Measurements from ENCODE around the gene ZNF469.
"Not testable (repeated sequence)": the region's sequence is repeated elsewhere in the genome, so short reads cannot be mapped to it uniquely, and the experiment has no call there.

ZNF469 gene

DNA sequence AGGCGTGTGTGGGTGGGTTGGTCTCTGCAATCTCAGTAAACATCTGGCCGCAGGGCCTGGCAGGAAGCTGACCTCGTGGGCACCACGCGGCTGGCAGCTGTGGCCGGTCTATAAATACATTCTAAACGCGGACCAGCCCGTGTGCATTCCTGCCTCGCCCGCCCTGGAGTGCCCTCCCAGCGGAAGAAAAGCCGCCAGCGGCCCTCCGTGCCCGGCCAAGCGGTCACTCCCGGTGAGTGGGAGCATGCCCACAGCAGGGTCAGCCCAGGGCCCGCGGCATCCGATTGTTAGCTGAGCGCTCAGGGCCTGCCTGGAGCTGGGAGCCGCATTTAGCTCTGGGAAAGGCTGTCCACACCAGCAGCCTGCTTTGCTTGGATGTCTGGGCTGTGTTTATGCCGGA, 10.3 kb downstream of the ZNF469 start:
- no peak for DNase-seq

DNA sequence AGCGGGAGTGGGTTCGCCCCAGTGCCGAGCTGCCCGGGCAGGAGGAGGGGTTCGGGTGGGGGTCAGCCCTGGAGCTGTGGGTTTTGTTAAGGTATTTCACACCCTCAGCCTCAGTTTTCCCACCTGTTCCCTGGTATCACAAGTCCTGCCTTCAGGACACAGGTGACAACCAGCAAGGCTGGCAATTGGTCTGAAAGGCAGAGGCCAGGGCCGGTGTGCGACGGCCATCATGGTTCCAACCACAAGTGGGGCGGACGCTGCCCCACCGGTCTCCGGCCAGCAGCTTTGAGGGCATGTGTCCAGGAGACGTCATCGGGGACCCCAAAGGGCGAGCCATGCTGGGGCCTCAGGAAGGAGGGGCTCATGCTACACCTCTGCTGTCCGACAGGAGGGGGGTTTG, 10.8 kb downstream of the ZNF469 start:
- DNase-seq = no peak

DNA sequence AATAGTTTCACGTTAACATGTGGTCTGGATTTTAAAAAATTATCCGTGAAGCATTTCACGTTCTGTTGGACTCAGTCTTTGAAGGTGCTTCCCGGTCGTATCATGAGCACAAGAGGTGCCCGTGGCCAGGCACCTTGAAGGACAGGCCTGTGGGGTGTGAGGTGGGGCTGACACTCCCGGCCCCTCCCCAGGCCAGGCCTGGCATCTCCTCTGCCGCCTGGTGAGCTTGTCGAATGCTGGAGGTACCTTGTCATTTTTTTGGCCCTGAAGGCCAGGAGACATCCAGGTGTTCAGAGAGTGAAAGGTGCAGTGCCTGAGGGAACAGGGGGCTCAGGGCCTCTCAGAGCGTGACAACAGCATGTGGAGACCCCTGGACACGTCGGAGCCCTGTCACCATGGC, 11.7 kb downstream of the ZNF469 start:
- no peak for DNase-seq

DNA sequence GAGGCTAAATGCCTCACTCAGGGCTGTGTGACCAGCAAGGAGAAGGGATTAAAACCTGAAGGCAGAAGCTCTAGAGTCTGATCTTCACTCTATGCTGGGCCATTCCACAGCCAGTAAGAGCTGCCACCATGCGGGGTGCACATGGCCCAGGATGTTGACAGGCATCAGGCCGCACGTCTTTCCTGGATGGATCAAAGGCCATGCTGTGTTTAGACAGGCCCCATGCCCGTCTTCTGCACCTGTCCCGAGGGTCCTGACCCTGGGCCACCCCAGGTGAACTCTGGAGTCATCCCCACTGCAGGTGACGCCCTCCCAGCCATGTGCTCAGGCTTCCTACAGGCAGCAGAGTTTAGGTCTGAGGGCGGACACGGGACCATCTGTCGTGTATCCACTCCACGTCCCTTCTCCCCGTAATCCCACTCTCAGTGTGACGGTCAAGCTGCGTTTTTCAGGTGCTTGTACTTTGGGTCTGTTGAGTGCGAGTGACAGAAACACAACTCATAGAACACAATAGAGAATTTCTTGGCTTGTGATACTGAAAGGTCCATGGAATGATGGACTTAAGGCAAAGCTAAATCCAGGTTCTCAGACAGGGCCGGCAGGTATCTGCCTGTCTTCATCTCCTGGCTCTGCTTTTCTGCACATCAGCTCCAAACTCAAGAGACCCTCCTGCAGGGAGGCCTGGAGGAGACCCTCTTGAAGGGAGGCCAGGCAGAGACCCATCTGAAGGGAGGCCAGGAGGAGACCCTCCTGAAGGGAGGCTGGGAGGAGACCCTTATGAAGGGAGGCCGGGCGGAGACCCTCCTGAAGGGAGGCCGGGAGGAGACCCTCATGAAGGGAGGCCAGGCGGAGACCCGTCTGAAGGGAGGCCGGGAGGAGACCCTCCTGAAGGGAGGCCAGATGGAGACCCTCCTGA, 13.2 kb downstream of the ZNF469 start:
- DNase-seq = no peak

DNA sequence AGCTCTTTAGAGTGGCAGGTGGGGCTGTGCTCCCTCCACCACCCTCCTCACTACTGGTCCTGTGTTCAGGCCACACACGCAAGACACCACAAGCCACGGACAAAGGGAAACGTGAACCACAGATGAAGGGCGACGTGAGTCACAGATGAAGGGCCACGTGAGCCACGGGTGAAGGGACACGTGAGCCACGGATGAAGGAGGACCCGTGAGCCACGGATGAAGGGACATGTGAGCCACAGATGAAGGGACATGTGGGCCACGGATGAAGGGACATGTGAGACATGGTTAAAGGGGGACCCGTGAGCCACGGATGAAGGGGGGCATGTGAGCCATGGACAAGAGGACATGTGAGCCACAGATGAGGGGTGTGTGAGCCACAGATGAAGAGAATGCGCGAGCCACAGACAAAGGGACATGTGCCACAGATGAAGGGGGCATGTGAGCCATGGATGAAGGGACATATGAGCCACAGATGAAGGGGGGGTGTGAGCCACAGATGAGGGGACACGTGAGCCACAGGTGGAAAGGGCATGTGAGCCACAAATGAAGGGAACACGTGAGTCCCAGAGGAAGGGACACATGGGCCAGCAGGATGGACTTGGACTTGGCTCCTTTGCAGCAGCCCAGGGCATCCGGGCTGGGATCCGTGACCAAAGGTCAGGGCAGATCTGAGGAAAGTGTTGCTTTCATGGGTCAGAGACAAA, 15.6 kb downstream of the ZNF469 start:
- no peak for DNase-seq

DNA sequence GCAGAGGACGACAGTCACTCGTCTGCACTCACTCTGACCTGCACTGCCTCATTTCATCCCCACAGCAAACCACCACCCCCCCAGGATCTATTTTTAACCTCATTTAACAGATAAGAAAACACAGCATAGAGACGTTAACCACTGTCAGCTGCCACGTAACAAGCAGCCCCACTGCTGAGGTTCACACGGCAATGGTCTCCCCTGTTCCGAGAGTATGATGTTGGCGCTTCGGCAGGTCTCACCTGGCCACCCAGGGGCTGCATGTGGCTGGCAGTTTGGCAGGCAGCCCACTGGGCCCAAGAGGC, 16.1 kb downstream of the ZNF469 start:
- no peak for DNase-seq

DNA sequence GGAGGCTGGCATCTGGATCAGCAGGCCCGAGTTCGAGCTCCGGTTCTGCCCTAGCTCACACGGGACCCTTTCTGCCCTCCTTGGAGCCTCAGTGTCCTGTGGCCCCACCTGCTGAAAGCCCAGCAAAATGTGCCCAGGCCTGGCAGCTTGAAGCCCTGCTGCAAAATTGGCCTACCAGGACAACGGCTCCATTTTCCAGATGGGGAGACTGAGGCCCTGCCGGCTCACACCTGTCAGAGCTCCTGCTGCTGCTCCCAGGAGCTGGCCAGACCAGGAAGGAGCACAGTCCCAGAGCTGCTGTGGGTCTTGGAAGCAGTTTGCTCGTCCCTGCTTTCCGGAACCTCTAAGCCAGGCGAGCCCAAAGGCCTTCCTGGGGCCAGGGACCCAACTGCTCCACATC, 17.4 kb downstream of the ZNF469 start:
- no peak for DNase-seq

DNA sequence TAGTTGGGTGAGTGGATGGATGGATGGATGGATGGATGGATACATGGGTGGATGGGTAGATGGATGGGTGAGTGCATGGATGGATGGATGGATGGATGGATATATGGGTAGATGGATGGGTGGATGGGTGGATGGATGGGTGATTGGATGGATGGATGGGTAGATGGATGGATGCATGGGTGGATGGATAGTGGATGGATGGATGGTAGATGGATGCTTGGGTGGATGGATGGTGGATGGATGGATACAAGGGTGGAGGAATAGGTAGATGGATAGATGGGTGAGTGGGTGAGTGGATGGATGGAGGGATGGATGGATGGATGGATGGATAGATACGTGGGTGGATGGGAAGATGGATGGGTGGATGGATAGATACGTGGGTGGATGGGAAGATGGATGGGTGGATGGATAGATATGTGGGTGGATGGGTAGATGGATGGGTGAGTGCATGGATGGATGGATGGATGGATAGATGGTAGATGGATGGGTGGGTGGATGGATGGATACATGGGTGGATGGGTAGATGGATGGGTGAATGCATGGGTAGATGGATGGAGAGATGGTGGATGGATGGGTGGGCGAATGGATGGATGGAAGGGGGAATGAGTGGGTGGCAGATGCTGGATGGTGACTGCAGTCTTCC, 19.0 kb downstream of the ZNF469 start:
- no peak for DNase-seq

DNA sequence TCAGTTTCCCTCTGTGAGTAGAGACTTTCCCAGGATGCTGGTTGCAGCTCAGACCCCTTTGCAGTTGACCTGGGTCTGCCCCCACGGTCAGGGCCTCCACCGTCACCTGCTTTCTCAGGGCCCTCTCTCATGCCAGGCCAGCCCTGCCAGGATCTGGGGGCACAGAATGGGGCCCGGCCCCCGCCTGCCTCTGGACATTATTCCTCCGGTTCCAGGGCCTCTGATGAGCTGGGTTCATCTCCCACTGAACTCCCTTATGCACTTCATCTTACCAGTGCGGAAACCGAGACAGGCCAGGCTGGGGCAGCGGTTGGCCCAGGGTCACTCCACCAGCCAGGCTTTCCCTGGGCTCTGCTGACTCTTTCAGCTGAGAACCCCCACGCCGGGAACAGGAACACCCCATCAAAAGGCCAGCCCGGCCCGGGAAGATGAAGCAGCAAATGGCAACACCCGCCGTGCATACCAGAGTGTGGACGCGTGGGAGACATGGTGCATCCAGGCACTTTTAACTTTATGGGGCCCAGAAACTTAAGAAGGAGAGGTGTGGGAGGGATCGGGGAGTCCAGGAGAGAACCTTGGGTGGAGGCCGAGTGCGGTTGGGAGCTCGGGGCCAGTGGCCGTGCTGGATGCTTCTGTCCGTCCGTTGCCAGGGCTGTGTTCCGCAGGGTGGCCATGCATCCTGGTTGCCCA, 19.9 kb downstream of the ZNF469 start:
- DNase-seq = no peak

DNA sequence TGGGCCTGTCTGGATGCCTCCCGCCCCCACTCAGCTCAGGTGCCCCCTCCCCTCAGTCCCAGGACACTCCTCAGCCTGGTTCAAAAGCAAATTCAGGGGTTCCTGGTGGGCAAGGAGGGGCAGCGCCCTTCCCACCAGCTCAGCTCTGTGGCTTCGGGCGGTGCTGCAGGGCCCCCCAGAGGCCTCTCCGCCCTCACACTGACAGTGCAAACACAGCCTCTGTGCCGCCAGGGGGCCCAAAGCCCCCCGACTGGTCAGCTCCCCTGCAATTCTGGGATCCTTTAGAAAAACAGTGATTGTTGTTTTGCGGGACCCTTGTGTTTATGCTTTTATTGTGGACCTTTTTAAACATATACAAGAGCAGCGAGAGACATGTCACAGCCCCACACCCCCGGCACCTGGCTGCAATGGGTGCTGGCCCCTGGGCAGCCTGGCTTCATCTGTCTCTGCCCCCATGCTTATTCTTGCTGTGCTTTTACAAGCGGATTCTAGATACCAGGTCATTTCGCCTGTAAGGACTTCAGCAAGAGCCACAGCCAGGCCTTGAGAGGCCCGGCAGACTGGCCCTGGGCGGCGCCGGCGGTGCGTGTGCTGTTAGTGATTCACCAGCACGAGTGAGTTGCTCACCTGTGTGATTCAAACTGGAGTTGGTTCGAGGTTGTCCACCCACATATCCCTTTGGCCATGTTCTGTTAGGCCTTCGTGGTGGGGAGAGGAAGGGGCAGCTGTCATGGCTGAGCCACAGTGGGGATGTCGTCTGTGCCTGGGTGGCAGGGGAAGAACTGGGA, 21.2 kb downstream of the ZNF469 start:
- no peak for DNase-seq

DNA sequence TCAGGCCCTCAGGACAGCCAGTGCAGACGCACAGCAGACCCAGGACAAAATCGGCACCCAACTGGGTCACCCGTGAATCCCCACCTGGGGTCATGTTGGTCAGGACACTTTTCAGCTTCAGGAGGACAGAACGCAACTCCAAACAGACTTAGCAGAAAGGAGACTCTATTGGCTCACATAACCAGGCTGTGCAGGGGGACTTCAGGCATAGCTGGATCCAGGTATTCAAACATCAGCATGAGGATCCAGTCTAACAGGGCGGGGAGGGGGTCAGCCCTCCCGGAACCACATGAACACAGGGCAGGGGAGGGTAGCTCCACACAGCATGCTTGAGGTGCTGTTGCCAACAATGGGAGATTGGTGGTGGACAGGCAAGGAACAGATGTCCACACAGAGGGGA, 22.0 kb downstream of the ZNF469 start:
- no peak for DNase-seq

DNA sequence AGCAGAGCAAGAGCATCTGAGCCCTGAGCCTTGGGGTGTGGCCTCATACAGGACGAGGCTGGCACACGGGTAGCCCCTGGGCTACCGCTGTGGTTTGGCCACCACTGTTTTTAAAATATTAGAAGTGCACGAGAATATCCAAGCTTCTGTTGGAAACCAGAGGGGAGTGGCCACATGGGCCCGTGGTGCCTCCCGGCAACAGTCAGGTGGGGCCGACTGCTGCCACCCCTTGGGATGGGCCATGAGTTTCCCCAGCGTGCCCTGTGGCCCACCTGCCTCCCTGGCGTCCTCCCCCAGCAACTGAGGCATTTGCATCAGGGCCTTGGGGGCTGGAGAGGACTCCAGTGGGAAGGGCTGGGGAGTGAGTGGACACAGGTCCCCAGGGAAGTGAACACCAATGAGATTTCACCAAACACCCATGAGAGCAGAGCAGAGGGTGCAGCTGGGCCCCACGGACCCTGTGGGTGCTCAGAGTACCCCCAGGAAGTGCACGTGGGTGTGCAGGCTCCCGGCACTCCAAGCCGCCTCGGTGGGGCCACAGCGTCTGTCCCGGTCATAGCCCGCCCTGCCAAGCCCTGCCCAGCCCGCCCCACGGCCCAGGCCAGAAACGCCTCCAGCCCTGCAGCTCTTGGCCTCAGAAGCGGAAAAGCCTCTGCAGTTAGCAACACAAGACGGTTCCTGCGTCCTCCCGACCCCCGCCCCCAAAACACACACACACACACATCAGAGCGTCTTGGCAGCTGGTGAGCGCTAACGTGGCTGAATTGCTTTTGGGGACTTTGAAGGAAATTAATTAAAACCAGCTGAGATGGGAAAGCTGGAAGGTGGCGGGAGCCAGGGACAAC, 22.7 kb downstream of the ZNF469 start:
- peak; percentile 79 for DNase-seq

DNA sequence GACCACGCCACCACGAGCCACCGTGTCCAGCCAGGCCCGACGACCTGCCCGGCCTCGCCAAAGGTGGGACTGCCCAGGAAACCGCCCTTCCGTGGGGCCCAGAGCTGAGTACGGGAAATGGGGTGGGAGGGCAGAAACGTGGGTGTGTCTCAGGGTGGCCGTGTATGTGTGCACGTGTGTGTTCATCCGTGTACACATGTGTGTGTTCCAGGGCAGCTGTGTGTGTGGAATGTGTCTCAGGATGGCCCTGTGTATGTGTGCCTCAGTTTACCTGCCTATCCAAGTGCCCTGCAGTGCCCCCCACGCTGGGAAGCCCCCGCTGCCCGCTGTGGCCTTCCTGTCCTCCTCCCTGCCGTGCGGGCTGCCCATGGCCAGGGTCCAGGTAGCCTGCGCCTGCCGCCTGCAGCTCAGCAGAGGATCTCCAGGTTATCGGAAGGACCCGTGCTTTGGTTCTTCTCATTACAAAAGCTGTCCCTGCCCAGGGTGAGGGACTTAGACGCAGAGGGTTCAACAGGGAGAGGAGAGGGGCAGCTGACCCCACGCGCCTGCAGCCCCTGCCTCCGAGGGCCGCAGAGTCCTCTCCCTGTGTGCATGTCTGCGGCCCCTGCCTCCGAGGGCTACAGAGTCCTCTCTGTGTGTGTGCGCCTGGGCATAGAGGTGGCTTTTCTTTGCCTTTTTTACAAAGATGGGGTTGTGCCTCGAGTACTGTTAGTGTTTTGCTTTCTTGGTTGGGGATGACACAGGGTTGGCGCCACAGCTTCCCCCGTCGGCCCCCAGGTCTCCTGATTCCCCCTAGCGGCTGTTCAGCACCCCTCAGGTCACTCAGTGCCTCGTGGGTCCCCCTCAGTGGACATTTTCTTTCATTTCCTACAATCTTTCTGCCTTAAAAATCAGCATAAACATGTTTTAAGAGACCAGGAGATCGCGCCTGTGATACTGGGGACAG, 23.6 kb downstream of the ZNF469 start:
- no peak for DNase-seq

DNA sequence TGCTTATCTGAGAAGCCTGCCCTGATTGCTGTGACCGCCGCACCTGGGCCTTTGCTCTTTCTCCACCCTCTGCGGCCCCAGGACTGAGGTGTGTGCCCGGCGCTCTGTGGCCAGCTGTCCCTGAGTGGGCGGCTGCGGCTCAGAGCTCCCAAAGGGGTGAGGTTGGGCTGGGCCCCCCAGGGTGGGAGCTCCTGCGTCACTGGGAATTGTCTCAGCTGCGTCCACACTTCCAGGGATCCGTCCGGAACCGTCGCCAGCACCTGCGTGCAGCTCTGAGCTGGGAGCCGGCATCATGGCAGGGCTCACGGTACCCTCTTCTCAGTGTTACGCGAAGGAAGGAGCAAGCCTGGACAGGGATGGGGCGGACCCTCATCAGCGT, 24.3 kb downstream of the ZNF469 start:
- DNase-seq = no peak

DNA sequence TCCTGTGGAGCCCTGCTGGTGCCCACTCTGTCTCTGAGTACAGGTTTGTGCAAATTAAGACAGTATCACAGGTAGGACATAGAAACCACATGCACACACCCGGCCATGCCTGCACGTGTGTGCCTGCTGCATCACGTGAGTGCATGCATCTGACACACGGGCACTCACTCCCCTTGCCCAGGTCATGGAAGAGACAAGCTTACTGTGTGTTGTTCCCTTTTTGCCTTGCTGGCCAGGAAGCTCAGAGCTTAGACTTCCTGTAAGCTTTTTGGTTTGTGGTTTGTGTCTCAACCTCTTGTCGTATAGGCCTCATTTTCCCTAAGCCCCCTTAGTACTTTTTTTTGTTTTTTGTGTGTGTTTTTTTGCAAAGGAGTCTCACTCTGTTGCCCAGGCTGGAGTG, 25.0 kb downstream of the ZNF469 start:
- no peak for DNase-seq

DNA sequence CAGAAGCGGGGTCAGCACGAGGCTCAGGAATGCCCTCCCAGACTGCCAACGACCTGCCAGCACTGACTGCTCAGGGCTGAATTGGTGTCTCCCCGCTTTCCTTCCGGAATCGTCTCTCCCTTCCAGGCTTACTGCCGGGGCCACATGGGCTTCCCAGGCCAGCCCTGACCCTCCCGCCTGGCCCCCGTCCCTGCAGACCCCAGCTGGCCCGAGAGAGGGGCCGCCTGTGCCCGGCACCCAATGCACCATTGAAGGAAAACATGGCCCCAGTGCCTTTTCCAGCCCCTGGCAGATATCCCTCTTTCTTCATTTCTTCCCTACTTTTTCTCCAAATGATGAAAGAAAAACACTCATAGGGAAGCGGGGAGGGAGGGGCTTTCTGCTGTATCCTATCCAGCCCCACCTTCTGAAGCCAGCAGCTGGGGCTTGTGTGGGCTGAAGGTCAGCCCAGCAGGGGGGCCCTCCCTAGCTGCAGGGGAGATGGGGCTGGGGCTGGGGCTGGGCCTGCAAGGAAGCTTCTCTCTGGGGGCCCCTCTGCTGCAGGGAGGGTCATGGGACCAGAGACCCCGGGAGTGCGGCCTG, 25.9 kb downstream of the ZNF469 start:
- DNase-seq = no peak

DNA sequence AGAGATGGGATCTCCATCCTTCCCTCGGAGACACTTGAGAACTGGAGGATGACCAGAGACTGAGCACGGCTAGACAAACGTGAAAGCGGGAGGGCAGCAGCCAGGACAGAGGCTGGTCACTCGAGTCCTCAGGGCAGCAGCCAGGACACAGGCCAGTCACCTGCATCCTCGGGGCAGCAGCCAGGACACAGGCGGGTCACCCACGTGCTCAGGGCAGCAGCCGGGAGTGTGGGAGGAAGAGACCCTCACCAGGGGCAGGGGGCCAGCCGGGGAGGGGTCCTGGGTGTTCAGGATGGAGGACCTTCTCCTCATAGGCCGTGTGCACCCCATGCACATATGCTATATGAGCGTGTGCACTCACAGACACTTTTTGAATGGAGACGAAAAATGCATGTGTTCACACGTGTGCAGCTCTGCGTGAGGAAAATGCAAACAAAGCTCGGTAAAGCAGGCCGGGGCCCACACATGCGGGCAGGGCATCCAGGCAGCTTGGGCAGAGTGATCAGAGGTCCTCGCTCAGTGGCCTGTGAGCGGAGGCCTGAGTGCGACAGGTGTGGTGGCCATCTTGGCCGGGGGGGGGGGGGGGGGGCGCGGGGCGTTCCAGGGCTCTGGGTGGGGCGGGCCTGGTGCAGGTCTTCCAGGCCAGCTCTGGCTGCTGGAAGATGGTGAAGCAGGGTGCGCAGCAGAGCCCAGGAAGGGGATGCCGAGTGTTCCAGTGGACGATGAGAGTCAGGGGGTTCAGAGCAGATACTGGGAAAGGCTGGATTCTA, 26.7 kb downstream of the ZNF469 start:
- DNase-seq = no peak

DNA sequence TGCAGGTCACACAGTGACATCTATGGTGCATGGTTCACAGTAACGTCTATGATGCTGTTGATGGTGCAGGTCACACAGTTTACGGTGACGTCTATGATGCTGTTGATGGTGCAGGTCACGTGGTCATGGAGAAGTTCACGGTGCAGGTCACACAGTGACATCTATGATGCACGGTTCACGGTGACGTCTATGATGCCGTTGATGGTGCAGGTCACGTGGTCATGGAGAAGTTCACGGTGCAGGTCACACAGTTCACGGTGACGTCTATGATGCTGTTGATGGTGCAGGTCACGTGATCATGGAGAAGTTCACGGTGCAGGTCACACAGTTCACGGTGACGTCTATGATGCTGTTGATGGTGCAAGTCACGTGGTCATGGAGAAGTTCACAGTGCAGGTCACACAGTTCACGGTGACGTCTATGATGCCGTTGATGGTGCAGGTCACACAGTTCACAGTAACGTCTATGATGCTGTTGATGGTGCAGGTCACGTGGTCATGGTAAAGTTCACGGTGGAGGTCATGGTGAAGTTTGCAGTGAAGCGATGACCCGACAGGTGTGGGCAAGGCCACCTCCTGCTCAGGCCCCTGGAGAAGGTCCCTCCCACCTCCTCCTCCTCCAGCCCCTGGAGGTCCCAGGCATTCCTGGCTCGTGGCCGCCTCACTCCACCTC, 27.7 kb downstream of the ZNF469 start:
- not testable (repeated sequence) for DNase-seq
